HepG2 (cell line): ENCODE results near the gene C2. TPM values are rescaled to one million over a fixed set of nuclear protein-coding genes. Genes with fewer than 3 reads are reported as not detected.

Experiments
- BCL6 ChIP-seq: IDR thresholded peaks from 2 replicates; pipeline ENCODE4 v1.6.1; 2016; ENCODE audit warnings: missing genetic modification reagents, missing compliant biosample characterization
- CBFB ChIP-seq: sonication (generic); formaldehyde crosslinking; IDR thresholded peaks from 2 replicates; pipeline ENCODE4 v1.4.0; 2020; ENCODE audit warnings: missing genetic modification reagents
- EEA1 ChIP-seq: sonication (generic); formaldehyde crosslinking; IDR thresholded peaks from 2 replicates; pipeline ENCODE4 v1.5.1; 2020; ENCODE audit warnings: mild to moderate bottlenecking, missing genetic modification reagents, borderline replicate concordance
- GABPA ChIP-seq, 2 experiments: IDR thresholded peaks; 2 replicates each; pipeline ENCODE4 v1.6.1; 2011 to 2016; ENCODE audit warnings: low read depth in 2 of 2, low read length in 1 of 2, missing biosample characterization in 1 of 2, missing genetic modification characterization in 1 of 2
- GLI4 ChIP-seq: sonication (generic); formaldehyde crosslinking; IDR thresholded peaks from 2 replicates; pipeline ENCODE4 v1.5.1; 2020; ENCODE audit warnings: missing genetic modification reagents, mild to moderate bottlenecking, moderate library complexity, borderline replicate concordance
- HNRNPL ChIP-seq: fragments of 200-400 bp; formaldehyde crosslinking; IDR thresholded peaks from 2 replicates; pipeline ENCODE4 v1.6.1; 2017; ENCODE audit warnings: mild to moderate bottlenecking, low read depth, low read length
- KDM4B ChIP-seq: sonication (generic); formaldehyde crosslinking; IDR thresholded peaks from 2 replicates; pipeline ENCODE4 v1.4.0; 2020; ENCODE audit warnings: missing genetic modification reagents
- KLF16 ChIP-seq, 2 experiments: sonication (generic) in 1 of 2; formaldehyde crosslinking in 1 of 2; IDR thresholded peaks; 2 replicates each; pipeline versions ENCODE4 v1.6.1 to v1.8.0; 2016 to 2023; ENCODE audit warnings: missing genetic modification reagents in 2 of 2, missing compliant biosample characterization in 1 of 2
- NRL ChIP-seq: sonication (generic); formaldehyde crosslinking; IDR thresholded peaks from 2 replicates; pipeline ENCODE4 v1.5.0; 2020; ENCODE audit warnings: missing genetic modification reagents, mild to moderate bottlenecking, moderate library complexity, borderline replicate concordance
- RAD21 ChIP-seq: fragments of 450-650 bp; formaldehyde crosslinking; IDR thresholded peaks from 2 replicates; pipeline ENCODE4 v1.5.0; 2020; ENCODE audit warnings: mild to moderate bottlenecking
- RNF2 ChIP-seq: fragments of 450-650 bp; conservative IDR thresholded peaks from 2 replicates; pipeline ENCODE4 v1.6.1; 2016; ENCODE audit warnings: low read depth
- U2AF1 ChIP-seq: fragments of 200-400 bp; formaldehyde crosslinking; optimal IDR thresholded peaks from 2 replicates; pipeline ENCODE3; 2017; ENCODE audit warnings: mild to moderate bottlenecking, low read depth, low read length
- YY1 ChIP-seq: IDR thresholded peaks from 2 replicates; pipeline ENCODE4 v1.6.1; 2011; ENCODE audit warnings: low read length, low read depth, moderate library complexity, mild to moderate bottlenecking; ENCODE audit not compliant: insufficient read depth, insufficient replicate concordance
- ZBTB21 ChIP-seq: sonication (generic); formaldehyde crosslinking; IDR thresholded peaks from 2 replicates; pipeline ENCODE4 v1.4.0; 2020; ENCODE audit warnings: missing genetic modification reagents
- ZFP82 ChIP-seq: sonication (generic); formaldehyde crosslinking; IDR thresholded peaks from 2 replicates; pipeline ENCODE4 v1.5.1; 2020; ENCODE audit warnings: mild to moderate bottlenecking, missing genetic modification reagents, borderline replicate concordance
- ZNF326 ChIP-seq: sonication (generic); formaldehyde crosslinking; IDR thresholded peaks from 2 replicates; pipeline ENCODE4 v1.4.0; 2020; ENCODE audit warnings: missing genetic modification reagents, borderline replicate concordance
- ZNF337 ChIP-seq: sonication (generic); formaldehyde crosslinking; IDR thresholded peaks from 2 replicates; pipeline ENCODE4 v1.5.1; 2020; ENCODE audit warnings: missing genetic modification reagents, low read depth, mild to moderate bottlenecking, borderline replicate concordance
- ZSCAN31 ChIP-seq: sonication (generic); formaldehyde crosslinking; IDR thresholded peaks from 2 replicates; pipeline ENCODE4 v1.5.0; 2020; ENCODE audit warnings: low read depth, mild to moderate bottlenecking, missing genetic modification reagents
- ZSCAN9 ChIP-seq: IDR thresholded peaks from 2 replicates; pipeline ENCODE4 v1.6.1; 2016; ENCODE audit warnings: borderline replicate concordance
- polyA plus RNA-seq, 8 experiments: library from polyadenylated mRNA; depleted of rRNA in 3 of 8; stranded (reverse) in 7 of 8; unstranded in 1 of 8; fragments of >200 nt; fragmentation: Illumina TruSeq in 4 of 8; extraction: Trizol in 4 of 8; gene quantifications; 2 replicates each; pipeline versions ENCODE4 v1.2.1 to v1.2.3, GENCODE V29; 2011 to 2016; ENCODE audit warnings: low read depth in 4 of 8, missing spikeins in 1 of 8, mixed read lengths in 1 of 8; ENCODE audit not compliant: insufficient read depth in 1 of 8
- total RNA-seq, 5 experiments: library from RNA; depleted of rRNA; stranded (reverse); fragments of >200 nt; fragmentation: Illumina TruSeq; extraction: Trizol; gene quantifications; 2 replicates each; pipeline ENCODE4 v1.2.3, GENCODE V29; 2016; ENCODE audit warnings: low read depth in 1 of 5
- TF ChIP-seq, protein P1 (sequence below): sonication (generic); formaldehyde crosslinking; IDR thresholded peaks from 2 replicates; pipeline ENCODE4 v1.5.0; 2020; ENCODE audit warnings: missing genetic modification reagents, mild to moderate bottlenecking, borderline replicate concordance
- TF ChIP-seq, protein P2 (sequence below): IDR thresholded peaks from 2 replicates; pipeline ENCODE4 v1.6.1; 2016; ENCODE audit warnings: missing genetic modification reagents, missing compliant biosample characterization
- TF ChIP-seq, protein P3 (sequence below): sonication (generic); formaldehyde crosslinking; IDR thresholded peaks from 2 replicates; pipeline ENCODE4 v1.4.0; 2020; ENCODE audit warnings: missing genetic modification reagents, borderline replicate concordance
- TF ChIP-seq, protein P4 (sequence below): sonication (generic); formaldehyde crosslinking; IDR thresholded peaks from 2 replicates; pipeline ENCODE4 v1.4.0; 2020; ENCODE audit warnings: missing genetic modification reagents
- TF ChIP-seq, protein P5 (sequence below): sonication (generic); formaldehyde crosslinking; IDR thresholded peaks from 2 replicates; pipeline ENCODE4 v1.4.0; 2020; ENCODE audit warnings: missing genetic modification reagents, mild to moderate bottlenecking, borderline replicate concordance

The C2 gene
- total and polyA plus RNA-seq, 2 of the 13 experiments (the other 11 are each of a cell fraction or from before 2014, with no cell fraction given), result 165 to 307 TPM

DNA sequence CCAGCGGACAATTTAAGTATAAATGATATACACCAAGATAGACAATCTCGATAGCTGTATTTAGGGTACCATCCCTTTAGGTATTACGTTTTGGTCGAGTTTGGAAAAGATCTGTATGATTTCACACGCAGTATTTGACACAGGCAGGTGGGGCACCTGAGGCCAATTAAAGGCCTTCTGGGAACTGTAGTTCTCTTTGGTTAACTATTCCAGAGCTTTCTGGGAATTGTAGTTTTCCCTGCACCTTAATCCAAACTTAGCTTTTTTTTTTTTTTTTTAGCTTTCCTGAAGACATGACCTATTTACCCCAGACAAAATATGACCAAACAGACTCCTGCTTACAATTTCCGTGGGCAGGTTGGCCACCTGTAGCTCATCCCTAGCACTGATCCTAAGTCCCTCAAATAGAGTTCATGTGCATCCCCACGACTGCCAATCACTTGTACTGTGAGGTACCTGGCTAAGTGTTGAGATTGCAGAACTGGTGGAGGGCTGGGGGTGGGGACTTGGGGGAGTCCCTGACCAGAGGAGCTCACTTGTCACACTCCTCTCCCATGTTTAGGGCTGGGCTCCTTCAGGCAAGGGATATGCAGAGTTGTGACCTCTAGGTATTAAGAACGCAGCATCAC, 29.0 kb upstream of the C2 start (continued):
- TF ChIP-seq GABPA (IDR thresholded peaks at IDR 0.05; ENCODE audit: low read depth, low read length) (no peak), GABPA (CRISPR knock-in tag; IDR thresholded peaks at IDR 0.05; ENCODE audit: low read depth) (peak; percentile 76), EEA1 (CRISPR knock-in tag) (no peak), ZNF337 (CRISPR knock-in tag) (no peak), ZBTB21 (0 out of 2 replicates have a peak, but pooled peaks have one; percentile 48), CBFB (CRISPR knock-in tag) (no peak), RAD21 (CRISPR knock-in tag) (no peak), ZNF326 (no peak), RNF2 (no peak), NRL (CRISPR knock-in tag) (no peak), ZSCAN9 (no peak), YY1 (no peak), BCL6 (CRISPR knock-in tag) (no peak), KDM4B (CRISPR knock-in tag) (no peak), HNRNPL (no peak), ZFP82 (CRISPR knock-in tag) (no peak), KLF16 (CRISPR knock-in tag; IDR thresholded peaks at IDR 0.05) (no peak), GLI4 (CRISPR knock-in tag) (no peak), U2AF1 (no peak), ZSCAN31 (CRISPR knock-in tag) (no peak)
- TF ChIP-seq, protein P1, sequence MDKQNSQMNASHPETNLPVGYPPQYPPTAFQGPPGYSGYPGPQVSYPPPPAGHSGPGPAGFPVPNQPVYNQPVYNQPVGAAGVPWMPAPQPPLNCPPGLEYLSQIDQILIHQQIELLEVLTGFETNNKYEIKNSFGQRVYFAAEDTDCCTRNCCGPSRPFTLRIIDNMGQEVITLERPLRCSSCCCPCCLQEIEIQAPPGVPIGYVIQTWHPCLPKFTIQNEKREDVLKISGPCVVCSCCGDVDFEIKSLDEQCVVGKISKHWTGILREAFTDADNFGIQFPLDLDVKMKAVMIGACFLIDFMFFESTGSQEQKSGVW (CRISPR knock-in tag), result no peak
- TF ChIP-seq, protein P2, sequence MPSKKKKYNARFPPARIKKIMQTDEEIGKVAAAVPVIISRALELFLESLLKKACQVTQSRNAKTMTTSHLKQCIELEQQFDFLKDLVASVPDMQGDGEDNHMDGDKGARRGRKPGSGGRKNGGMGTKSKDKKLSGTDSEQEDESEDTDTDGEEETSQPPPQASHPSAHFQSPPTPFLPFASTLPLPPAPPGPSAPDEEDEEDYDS (CRISPR knock-in tag), result no peak
- TF ChIP-seq, protein P3, sequence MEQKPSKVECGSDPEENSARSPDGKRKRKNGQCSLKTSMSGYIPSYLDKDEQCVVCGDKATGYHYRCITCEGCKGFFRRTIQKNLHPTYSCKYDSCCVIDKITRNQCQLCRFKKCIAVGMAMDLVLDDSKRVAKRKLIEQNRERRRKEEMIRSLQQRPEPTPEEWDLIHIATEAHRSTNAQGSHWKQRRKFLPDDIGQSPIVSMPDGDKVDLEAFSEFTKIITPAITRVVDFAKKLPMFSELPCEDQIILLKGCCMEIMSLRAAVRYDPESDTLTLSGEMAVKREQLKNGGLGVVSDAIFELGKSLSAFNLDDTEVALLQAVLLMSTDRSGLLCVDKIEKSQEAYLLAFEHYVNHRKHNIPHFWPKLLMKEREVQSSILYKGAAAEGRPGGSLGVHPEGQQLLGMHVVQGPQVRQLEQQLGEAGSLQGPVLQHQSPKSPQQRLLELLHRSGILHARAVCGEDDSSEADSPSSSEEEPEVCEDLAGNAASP (CRISPR knock-in tag), result peak; percentile 86; the same call in 1 of the 2 replicates
- TF ChIP-seq, protein P4, sequence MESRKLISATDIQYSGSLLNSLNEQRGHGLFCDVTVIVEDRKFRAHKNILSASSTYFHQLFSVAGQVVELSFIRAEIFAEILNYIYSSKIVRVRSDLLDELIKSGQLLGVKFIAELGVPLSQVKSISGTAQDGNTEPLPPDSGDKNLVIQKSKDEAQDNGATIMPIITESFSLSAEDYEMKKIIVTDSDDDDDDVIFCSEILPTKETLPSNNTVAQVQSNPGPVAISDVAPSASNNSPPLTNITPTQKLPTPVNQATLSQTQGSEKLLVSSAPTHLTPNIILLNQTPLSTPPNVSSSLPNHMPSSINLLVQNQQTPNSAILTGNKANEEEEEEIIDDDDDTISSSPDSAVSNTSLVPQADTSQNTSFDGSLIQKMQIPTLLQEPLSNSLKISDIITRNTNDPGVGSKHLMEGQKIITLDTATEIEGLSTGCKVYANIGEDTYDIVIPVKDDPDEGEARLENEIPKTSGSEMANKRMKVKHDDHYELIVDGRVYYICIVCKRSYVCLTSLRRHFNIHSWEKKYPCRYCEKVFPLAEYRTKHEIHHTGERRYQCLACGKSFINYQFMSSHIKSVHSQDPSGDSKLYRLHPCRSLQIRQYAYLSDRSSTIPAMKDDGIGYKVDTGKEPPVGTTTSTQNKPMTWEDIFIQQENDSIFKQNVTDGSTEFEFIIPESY (CRISPR knock-in tag), result no peak
- TF ChIP-seq, protein P5, sequence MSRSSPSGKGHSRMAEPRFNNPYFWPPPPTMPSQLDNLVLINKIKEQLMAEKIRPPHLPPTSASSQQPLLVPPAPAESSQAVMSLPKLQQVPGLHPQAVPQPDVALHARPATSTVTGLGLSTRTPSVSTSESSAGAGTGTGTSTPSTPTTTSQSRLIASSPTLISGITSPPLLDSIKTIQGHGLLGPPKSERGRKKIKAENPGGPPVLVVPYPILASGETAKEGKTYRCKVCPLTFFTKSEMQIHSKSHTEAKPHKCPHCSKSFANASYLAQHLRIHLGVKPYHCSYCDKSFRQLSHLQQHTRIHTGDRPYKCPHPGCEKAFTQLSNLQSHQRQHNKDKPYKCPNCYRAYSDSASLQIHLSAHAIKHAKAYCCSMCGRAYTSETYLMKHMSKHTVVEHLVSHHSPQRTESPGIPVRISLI (CRISPR knock-in tag), result peak; percentile 51; the same call in 1 of the 2 replicates
